Gastroesophageal sphincter (tissue), 3 donors: ENCODE measurements around the gene ELP4.

Source experiments
- EP300 ChIP-seq: sonication (generic); formaldehyde crosslinking; IDR thresholded peaks from one replicate; pipeline ENCODE4 v1.6.1; 2017; ENCODE audit warnings: antibody characterized with exemption, mild to moderate bottlenecking
- POLR2A ChIP-seq, 2 donors: fragments of 450-650 bp; IDR thresholded peaks; one replicate each; pipeline ENCODE4 v1.6.1; 2017; ENCODE audit warnings: antibody characterized with exemption in 2 of 2, mild to moderate bottlenecking in 2 of 2, moderate library complexity in 1 of 2
- POLR2AphosphoS5 ChIP-seq: sonication (generic); formaldehyde crosslinking; IDR thresholded peaks from one replicate; pipeline ENCODE4 v1.6.1; 2017; ENCODE audit warnings: antibody characterized with exemption
- TF ChIP-seq, protein P1 (sequence below), 4 experiments: fragments of 200-600 bp in 2 of 4; fragments of 450-650 bp in 2 of 4; sonication (generic) in 1 of 4; IDR thresholded peaks; one replicate each; pipeline ENCODE4 v1.5.1; 2017 to 2019; ENCODE audit warnings: antibody characterized with exemption in 4 of 4, mild to moderate bottlenecking in 2 of 4, moderate library complexity in 2 of 4

DNA sequence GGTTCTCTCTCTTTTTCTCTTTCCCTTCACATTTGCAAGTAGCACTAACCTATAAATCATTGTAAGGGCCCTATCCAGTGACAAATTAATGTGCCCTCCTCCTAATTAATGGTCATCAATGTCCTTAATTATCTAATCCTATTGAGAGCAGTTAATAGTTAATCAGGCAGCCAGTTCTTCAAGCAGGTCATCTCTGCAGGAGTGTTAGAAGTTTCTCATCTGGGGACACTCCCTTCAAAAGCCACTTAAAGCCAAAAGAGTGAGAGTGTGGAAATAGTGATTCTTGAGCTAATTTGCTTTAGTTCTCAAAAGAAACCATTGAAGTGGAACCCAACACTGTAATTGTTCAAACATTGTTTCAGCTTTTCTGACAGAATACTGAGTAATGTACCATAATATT, 141.6 kb downstream of the ELP4 start:
- TF ChIP-seq, protein P1, sequence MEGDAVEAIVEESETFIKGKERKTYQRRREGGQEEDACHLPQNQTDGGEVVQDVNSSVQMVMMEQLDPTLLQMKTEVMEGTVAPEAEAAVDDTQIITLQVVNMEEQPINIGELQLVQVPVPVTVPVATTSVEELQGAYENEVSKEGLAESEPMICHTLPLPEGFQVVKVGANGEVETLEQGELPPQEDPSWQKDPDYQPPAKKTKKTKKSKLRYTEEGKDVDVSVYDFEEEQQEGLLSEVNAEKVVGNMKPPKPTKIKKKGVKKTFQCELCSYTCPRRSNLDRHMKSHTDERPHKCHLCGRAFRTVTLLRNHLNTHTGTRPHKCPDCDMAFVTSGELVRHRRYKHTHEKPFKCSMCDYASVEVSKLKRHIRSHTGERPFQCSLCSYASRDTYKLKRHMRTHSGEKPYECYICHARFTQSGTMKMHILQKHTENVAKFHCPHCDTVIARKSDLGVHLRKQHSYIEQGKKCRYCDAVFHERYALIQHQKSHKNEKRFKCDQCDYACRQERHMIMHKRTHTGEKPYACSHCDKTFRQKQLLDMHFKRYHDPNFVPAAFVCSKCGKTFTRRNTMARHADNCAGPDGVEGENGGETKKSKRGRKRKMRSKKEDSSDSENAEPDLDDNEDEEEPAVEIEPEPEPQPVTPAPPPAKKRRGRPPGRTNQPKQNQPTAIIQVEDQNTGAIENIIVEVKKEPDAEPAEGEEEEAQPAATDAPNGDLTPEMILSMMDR (IDR thresholded peaks at IDR 0.05) = no peak
- TF ChIP-seq POLR2A (IDR thresholded peaks at IDR 0.05) (no peak), POLR2AphosphoS5 (no peak), EP300 (no peak)
